ENCODE results near the gene GPR62. TPM values are rescaled to one million over a fixed set of nuclear protein-coding genes. Genes with fewer than 3 reads are reported as not detected.
A peak's percentile ranks its signal among the peaks of the same experiment; 100 is the strongest.

Gene GPR62
- total RNA-seq, 1 experiment from 2014 or later: not detected

GRCh38 chr3:51983578-51984268 is 28.5 kb downstream of the GPR62 start:
- Histone ChIP-seq H3K4me1 (peaks cover 46% of the 10 kb centered on the region), H3K27me3 (replicated peaks; ENCODE audit: control insufficient read depth, insufficient read depth, low read length) (no peaks in the 10 kb centered on the region), H3K36me3 (ENCODE audit: control insufficient read depth, insufficient read depth, low read length) (peaks cover 3% of the 10 kb centered on the region), H3K4me3 (ENCODE audit: low read depth, low read length) (peak overlapping the region; percentile 46), H3K9me3 (no peaks in the 10 kb centered on the region)
- TF ChIP-seq CTCF (IDR thresholded peaks at IDR 0.05; ENCODE audit: insufficient read depth in 1 of 2, low read depth in 1 of 2, low read length in 1 of 2, severe bottlenecking in 1 of 2, unreplicated experiment in 1 of 2): no peak
- H3K9me3 Mint-ChIP-seq (ENCODE audit: unreplicated experiment): no peaks in the 10 kb centered on the region
- no peaks in the 10 kb centered on the region for H3K27me3 Mint-ChIP-seq (ENCODE audit: insufficient read depth, unreplicated experiment)
- DNase-seq: no peak
- intact Hi-C loops (cut with micrococcal nuclease; ENCODE audit: unreplicated experiment): loop anchor here (1.0 to 2.0 kb wide), 2 partner anchors 12 to 15 kb away; partner anchors contain the start of gene RPL29
- BruUV-seq (replicated peaks): TSS peak; percentile 95
- ChIA-PET POLR2A (interaction anchor here (0.5 to 2.1 kb wide), 12 partner anchors 8 to 598 kb away, joined by 3 to 30 read pairs (median 10); partner anchors contain the start of genes ABHD14A, ABHD14B, DUSP7 and MANF), CTCF (interaction anchor here (0.6 to 2.2 kb wide), 9 partner anchors 10 to 654 kb away, joined by 3 to 51 read pairs (median 8); partner anchors contain the start of genes ABHD14A, ABHD14B, PARP3 and PCBP4)
- H3K27ac Mint-ChIP-seq (ENCODE audit: unreplicated experiment): peak overlapping the region; percentile 86
- peak overlapping the region; percentile 99 for H3K4me3 Mint-ChIP-seq (ENCODE audit: unreplicated experiment)
- peaks cover 20% of the 10 kb centered on the region for H3K4me1 Mint-ChIP-seq (ENCODE audit: low read depth, unreplicated experiment)
- H3K36me3 Mint-ChIP-seq (ENCODE audit: insufficient read depth, unreplicated experiment): peaks cover 26% of the 10 kb centered on the region

- ChIA-PET POLR2A (interaction anchor here (0.7 kb wide), 1 partner anchor 42 kb away, joined by 11 read pairs; the partner anchor contains the start of genes PARP3 and RRP9), CTCF (no interaction called here)
- Mint-ChIP-seq H3K27me3 (ENCODE audit: insufficient read depth, unreplicated experiment) (no peaks in the 10 kb centered on the region), H3K36me3 (ENCODE audit: insufficient read depth, unreplicated experiment) (peaks cover 31% of the 10 kb centered on the region), H3K4me1 (ENCODE audit: low read depth, unreplicated experiment) (peaks cover 23% of the 10 kb centered on the region), H3K27ac (ENCODE audit: unreplicated experiment) (peak overlapping the region; percentile 86), H3K4me3 (ENCODE audit: unreplicated experiment) (peak overlapping the region; percentile 99), H3K9me3 (ENCODE audit: unreplicated experiment) (no peaks in the 10 kb centered on the region)
- no peak for DNase-seq
- H3K4me3 ChIP-seq (ENCODE audit: low read depth, low read length): peak overlapping the region; percentile 46
- TF ChIP-seq CTCF (IDR thresholded peaks at IDR 0.05; ENCODE audit: insufficient read depth in 1 of 2, low read depth in 1 of 2, low read length in 1 of 2, severe bottlenecking in 1 of 2, unreplicated experiment in 1 of 2): no peak
- no peaks in the 10 kb centered on the region for H3K9me3 ChIP-seq
- H3K27me3 ChIP-seq (replicated peaks; ENCODE audit: control insufficient read depth, insufficient read depth, low read length): no peaks in the 10 kb centered on the region
- BruUV-seq (replicated peaks): no TSS peak
- peaks cover 46% of the 10 kb centered on the region for H3K4me1 ChIP-seq
- intact Hi-C loops (cut with micrococcal nuclease; ENCODE audit: unreplicated experiment): no loop called here
- H3K36me3 ChIP-seq (ENCODE audit: control insufficient read depth, insufficient read depth, low read length): peaks cover 3% of the 10 kb centered on the region
Observed at GRCh38 chr3:51984269-51984647, 29.1 kb downstream of the GPR62 start.

GRCh38 chr3:51985063-51985462 is 29.9 kb downstream of the GPR62 start:
- DNase-seq: no peak
- H3K9me3 Mint-ChIP-seq (ENCODE audit: unreplicated experiment): no peaks in the 10 kb centered on the region
- H3K36me3 Mint-ChIP-seq (ENCODE audit: insufficient read depth, unreplicated experiment): peaks cover 34% of the 10 kb centered on the region
- Histone ChIP-seq H3K4me3 (ENCODE audit: low read depth, low read length) (no peak overlapping the region), H3K27me3 (replicated peaks; ENCODE audit: control insufficient read depth, insufficient read depth, low read length) (no peaks in the 10 kb centered on the region), H3K36me3 (ENCODE audit: control insufficient read depth, insufficient read depth, low read length) (peaks cover 3% of the 10 kb centered on the region), H3K9me3 (no peaks in the 10 kb centered on the region), H3K4me1 (peaks cover 46% of the 10 kb centered on the region)
- no peak for TF ChIP-seq CTCF (IDR thresholded peaks at IDR 0.05; ENCODE audit: insufficient read depth in 1 of 2, low read depth in 1 of 2, low read length in 1 of 2, severe bottlenecking in 1 of 2, unreplicated experiment in 1 of 2)
- intact Hi-C loops (cut with micrococcal nuclease; ENCODE audit: unreplicated experiment): no loop called here
- peak overlapping the region; percentile 86 for H3K27ac Mint-ChIP-seq (ENCODE audit: unreplicated experiment)
- H3K27me3 Mint-ChIP-seq (ENCODE audit: insufficient read depth, unreplicated experiment): no peaks in the 10 kb centered on the region
- CTCF ChIA-PET: no interaction called here
- POLR2A ChIA-PET: interaction anchor here (0.6 to 0.7 kb wide), 4 partner anchors 19 to 1619 kb away, joined by 3 to 13 read pairs (median 7); no protein-coding TSS in a partner anchor
- BruUV-seq (replicated peaks): no TSS peak
- H3K4me3 Mint-ChIP-seq (ENCODE audit: unreplicated experiment): peak overlapping the region; percentile 99
- H3K4me1 Mint-ChIP-seq (ENCODE audit: low read depth, unreplicated experiment): peaks cover 23% of the 10 kb centered on the region

All from Caco-2 (cell line).